AG04449 (cell line): Measurements from ENCODE around the gene HOXB6.

Source experiments
- CTCF ChIA-PET: fragments of 350-600 bp; formaldehyde crosslinking; extraction: SDS; loops from one replicate; lab custom pipeline; 2021; ENCODE audit warnings: antibody characterized with exemption; lab: Yijun Ruan, JAX
- POLR2A ChIA-PET: fragments of 400-600, 350-600 bp; formaldehyde crosslinking; extraction: SDS; loops from one replicate; lab custom pipeline; 2020; ENCODE audit warnings: antibody characterized with exemption, inconsistent platforms; lab: Yijun Ruan, JAX
- DNase-seq: peaks from one replicate; pipeline ENCODE4 v3.0.0-alpha.2; 2010; ENCODE audit warnings: low read depth, low spot score
- H3K4me3 ChIP-seq: 2 replicates; pipeline ENCODE4 v1.5.1; 2011; ENCODE audit warnings: low read depth, mild to moderate bottlenecking, control low read depth, low read length
- CTCF ChIP-seq: IDR thresholded peaks from one replicate; pipeline ENCODE4 v1.5.1; 2011; ENCODE audit warnings: mild to moderate bottlenecking, moderate library complexity, low read length, control low read depth, inconsistent platforms; ENCODE audit not compliant: insufficient read depth; ENCODE audit errors: missing control alignments

The HOXB6 gene

DNA sequence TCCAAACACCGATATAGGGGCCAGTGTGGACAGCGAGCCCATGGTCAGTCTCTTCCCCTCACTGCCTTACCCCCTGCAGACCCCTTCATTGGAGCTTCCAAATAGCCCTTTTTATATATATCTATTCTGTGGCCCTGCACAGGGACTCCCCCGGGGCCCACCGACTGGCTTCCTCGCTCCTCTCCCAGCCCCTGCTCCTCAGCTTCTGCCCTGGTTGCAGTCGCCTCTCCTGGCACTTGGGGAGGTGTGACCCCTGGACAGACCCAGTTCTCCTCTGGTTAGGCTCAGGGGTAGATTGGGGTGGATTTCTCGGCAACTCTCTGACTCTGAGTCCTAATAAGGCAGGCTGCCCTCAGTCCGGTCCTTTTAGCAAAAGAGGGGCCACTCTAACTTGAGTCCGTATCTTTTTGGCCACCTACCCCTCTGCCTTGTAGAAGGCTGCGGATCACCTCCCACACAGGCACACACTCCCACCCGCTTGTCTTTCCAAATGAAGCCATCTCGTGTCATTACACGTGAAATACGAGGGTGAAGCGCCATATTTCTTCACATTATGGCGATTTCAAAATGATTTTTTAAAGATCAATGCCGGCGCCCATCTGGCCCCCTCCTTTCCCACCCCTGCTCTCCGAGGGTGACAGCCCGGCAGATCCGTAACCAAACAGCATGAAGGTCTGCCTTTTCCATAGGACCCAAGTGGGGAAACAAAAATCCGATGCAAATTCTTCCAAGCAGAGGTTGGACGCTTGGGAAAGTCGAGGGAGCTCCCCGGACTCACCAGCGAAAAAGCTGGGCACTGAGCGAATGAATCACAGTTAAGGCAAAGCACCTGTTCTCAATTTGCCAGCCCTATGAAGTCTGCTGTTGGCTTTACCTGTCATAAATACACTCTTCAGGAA lies 23.1 kb upstream of the HOXB6 start:
- no peak overlapping the region for H3K4me3 ChIP-seq
- POLR2A ChIA-PET: no interaction called here
- TF ChIP-seq CTCF: no peak
- CTCF ChIA-PET: interaction anchor here (1.6 to 2.9 kb wide), 4 partner anchors 8 to 319 kb away, joined by 4 to 22 read pairs (median 10); no protein-coding TSS in a partner anchor
- no peak for DNase-seq

DNA sequence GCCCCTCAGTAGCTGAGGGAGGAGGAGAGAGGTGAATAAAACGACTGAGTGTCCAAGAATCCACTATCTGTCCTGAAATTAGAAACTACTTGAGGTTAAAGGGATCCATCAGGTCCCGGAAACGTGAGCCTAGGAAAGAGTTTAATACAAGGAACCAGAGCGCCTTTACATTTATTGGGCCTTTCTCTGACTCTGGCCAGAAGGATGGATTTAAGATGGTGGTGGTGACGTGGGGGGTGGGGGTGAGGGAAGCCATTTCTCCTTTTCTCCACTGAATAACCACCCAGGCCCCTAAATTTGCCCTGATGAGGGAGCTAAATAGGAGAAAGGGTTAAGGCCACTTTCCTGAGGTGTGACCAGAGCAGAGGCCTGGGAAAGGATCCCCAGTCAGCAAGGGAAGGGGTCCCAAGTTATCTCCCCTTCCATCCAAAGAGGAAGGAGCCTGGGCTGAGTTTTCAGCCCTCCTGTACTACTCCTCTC lies 22.4 kb upstream of the HOXB6 start:
- ChIA-PET CTCF (interaction anchor here (1.5 to 2.9 kb wide), 4 partner anchors 9 to 319 kb away, joined by 3 to 22 read pairs (median 12); no protein-coding TSS in a partner anchor), POLR2A (no interaction called here)
- no peak for DNase-seq
- TF ChIP-seq CTCF: no peak
- H3K4me3 ChIP-seq: no peak overlapping the region

DNA sequence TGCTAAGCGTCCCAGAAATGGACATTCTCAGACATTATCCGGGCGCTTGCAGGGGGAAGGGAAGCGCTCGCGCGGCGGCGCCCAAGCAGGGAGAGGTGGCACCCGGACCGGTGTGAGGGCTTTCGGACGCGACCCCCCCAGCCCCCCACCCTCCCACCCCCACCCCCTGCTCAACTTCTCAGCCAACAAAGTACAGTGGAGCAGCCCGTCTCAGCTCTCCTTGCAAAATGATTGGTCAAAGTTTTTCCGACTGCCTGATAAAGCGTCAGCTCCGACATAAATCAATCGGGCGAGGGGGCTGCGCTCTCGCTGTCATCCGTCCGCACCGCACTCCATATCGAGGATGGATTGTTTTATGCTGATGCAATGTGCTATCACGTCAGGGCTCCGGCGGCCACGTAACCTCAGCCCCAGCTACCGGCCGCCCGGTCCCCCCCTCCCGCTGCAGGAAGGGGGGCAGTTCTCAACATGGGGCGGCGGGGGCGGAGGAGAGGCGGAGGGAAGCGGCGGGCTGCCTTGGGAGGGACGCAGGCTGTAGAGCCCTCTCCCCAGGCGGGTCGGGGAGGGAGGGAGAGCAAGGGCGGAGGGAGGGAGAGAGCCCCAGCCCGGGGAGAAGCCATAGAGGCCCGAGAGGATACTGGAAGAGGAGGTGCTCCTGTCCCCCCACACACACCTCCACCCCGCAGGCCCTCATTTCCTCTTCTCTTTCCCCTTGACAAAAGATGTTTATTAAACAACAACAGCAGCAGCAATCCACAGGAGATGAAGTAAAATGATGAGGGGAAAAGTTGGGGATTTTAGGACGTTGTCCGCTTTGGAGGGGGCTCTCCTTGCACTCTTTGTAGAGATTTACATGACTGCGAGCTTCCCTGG lies 21.7 kb upstream of the HOXB6 start, which contains the start of gene HOXB9:
Gene HOXB9, minus strand, starts transcription at position 114 of the 873 bp plus-strand sequence. Its CDS starts 89 bp downstream, at position 25.
- DNase-seq: no peak
- no peak for TF ChIP-seq CTCF
- ChIA-PET POLR2A (interaction anchor here (1.1 kb wide), 1 partner anchor 39 kb away, joined by 3 read pairs; no protein-coding TSS in a partner anchor), CTCF (interaction anchor here (0.9 to 2.9 kb wide), 9 partner anchors 8 to 318 kb away, joined by 3 to 22 read pairs (median 4); no protein-coding TSS in a partner anchor)
- peak within 1 kb of the TSS; percentile 51 for H3K4me3 ChIP-seq

- peak overlapping the region; percentile 51 for H3K4me3 ChIP-seq
- TF ChIP-seq CTCF: no peak
- no peak for DNase-seq
- CTCF ChIA-PET: interaction anchor here (0.8 to 2.9 kb wide), 10 partner anchors 7 to 318 kb away, joined by 3 to 22 read pairs (median 4); no protein-coding TSS in a partner anchor
- POLR2A ChIA-PET: interaction anchor here (0.5 to 1.1 kb wide), 2 partner anchors 38 to 45 kb away, joined by 3 to 4 read pairs; no protein-coding TSS in a partner anchor
Measured at GRCh38 chr17:48625495-48626244, 20.9 kb upstream of the HOXB6 start.

- no peak for DNase-seq
- H3K4me3 ChIP-seq: peak overlapping the region; percentile 51
- CTCF ChIA-PET: interaction anchor here (0.8 to 12.1 kb wide), 14 partner anchors 8 to 365 kb away, joined by 3 to 185 read pairs (median 7); partner anchors contain the start of gene HOXB8
- no peak for TF ChIP-seq CTCF
- POLR2A ChIA-PET: interaction anchor here (0.5 to 1.1 kb wide), 3 partner anchors 11 to 44 kb away, joined by 3 to 4 read pairs (median 3); no protein-coding TSS in a partner anchor
Measured at GRCh38 chr17:48624544-48625494, 20.0 kb upstream of the HOXB6 start.
